D721Med (cell line): ENCODE measurements around the gene VWA8.

ENCODE experiments used
- DNase-seq: peaks from one replicate; pipeline ENCODE4 v3.0.0; 2011; ENCODE audit warnings: low spot score; ENCODE audit not compliant: insufficient read length
- FAIRE-seq: peaks from 2 replicates; lab custom pipeline; 2011; peaks lifted over from hg19 to GRCh38; lab: Jason Lieb, UNC
- CTCF ChIP-seq: IDR thresholded peaks from 2 replicates; pipeline ENCODE4 v1.5.1; 2012; ENCODE audit warnings: mild to moderate bottlenecking, control low read depth; ENCODE audit not compliant: insufficient read depth; ENCODE audit errors: missing control alignments

The VWA8 gene

DNA sequence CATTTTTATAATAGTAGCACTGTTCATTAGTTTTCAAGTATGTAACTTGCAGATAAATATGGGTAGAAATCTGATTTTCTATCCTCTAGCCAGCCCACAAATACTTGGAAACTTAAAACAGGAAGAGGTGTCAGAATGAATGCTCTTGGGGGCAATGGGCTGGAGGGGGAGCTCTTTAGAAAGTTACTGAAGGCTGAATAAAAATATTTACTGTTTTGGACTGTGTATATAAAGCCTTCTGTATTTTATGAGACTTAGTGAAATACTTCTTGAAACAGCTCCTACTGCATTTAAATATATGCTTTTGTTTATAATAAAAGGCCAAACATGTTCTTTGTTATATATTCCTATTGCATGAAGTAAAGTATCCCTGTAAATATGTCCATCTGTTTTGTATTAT, 364.7 kb downstream of the VWA8 start:
- no peak for DNase-seq
- TF ChIP-seq CTCF: no peak
- no peak for FAIRE-seq

- FAIRE-seq (no peak), DNase-seq (no peak)
- no peak for TF ChIP-seq CTCF
Measured at GRCh38 chr13:41595298-41595697, 365.6 kb downstream of the VWA8 start.

GRCh38 chr13:41590643-41591042, 370.3 kb downstream of the VWA8 start:
- DNase-seq (no peak), FAIRE-seq (no peak)
- no peak for TF ChIP-seq CTCF

GRCh38 chr13:41590122-41590521, 370.8 kb downstream of the VWA8 start:
- no peak for TF ChIP-seq CTCF
- no peak for DNase-seq
- FAIRE-seq: no peak

GRCh38 chr13:41589434-41589833, 371.5 kb downstream of the VWA8 start:
- no peak for DNase-seq
- TF ChIP-seq CTCF: no peak
- FAIRE-seq: no peak

GRCh38 chr13:41588899-41589298, 372.0 kb downstream of the VWA8 start:
- FAIRE-seq: no peak
- no peak for DNase-seq
- TF ChIP-seq CTCF: no peak

DNA sequence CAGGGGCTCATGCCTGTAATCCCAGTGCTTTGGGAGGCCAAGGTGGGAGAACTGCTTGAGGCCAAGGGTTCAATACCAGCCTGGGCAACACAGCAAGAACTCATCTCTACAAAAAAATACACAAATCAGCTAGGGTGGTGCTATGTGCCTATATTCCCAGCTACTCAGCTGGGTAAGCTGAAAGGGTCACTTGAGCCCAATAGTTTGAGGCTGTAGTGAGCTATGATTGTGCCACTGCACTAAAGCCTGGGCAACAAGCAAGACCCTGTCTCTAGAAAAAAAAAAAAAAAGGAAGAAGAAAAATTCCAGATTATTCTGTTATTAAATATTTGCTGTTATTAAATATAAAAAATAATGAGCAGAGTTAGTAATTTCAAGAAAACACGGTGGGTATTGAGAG, 372.5 kb downstream of the VWA8 start:
- TF ChIP-seq CTCF: no peak
- DNase-seq: no peak
- no peak for FAIRE-seq
